IMR-90 (cell line): ENCODE measurements around the gene KRT9. TPM values are rescaled to one million over a fixed set of nuclear protein-coding genes. Genes with fewer than 3 reads are reported as not detected.

Experiments
- ATAC-seq: fragments of 200-7000 bp; cut with Tn5 transposase; 2 replicates; pipeline ENCODE4 v1.9.1; 2020; ENCODE audit warnings: low read depth, mild to moderate bottlenecking, moderate library complexity
- BruUV-seq: library from RNA; stranded (reverse); fragments of 400-500 nt; replicated peaks from 2 replicates; lab custom pipeline; 2021; lab: Mats Ljungman, UMichigan
- CTCF ChIA-PET: fragments of 300-600 bp; formaldehyde crosslinking; extraction: SDS; loops from one replicate; lab custom pipeline; 2021; ENCODE audit warnings: antibody characterized with exemption; lab: Yijun Ruan, JAX
- POLR2A ChIA-PET: fragments of 300-600 bp; sonication (Branson Sonifier 250); formaldehyde crosslinking; loops from one replicate; lab custom pipeline; 2022; ENCODE audit warnings: antibody characterized with exemption; ENCODE audit not compliant: unreplicated experiment; lab: Charles Lee
- DNase-seq: peaks from one replicate; pipeline ENCODE4 v3.0.0; 2013
- H2AFZ ChIP-seq: replicated peaks from 2 replicates; pipeline ENCODE3; 2013; ENCODE audit warnings: low read length, mild to moderate bottlenecking; ENCODE audit not compliant: poor library complexity
- H2AK5ac ChIP-seq: 2 replicates; pipeline ENCODE4 v1.6.1; 2013; ENCODE audit warnings: low read depth, low read length, inconsistent platforms
- H2AK9ac ChIP-seq: replicated peaks from 2 replicates; pipeline ENCODE3; 2013; ENCODE audit warnings: mild to moderate bottlenecking, low read depth, low read length, moderate library complexity; ENCODE audit not compliant: poor library complexity
- H2BK120ac ChIP-seq: 2 replicates; pipeline ENCODE4 v1.6.1; 2013; ENCODE audit warnings: low read depth, low read length, inconsistent platforms
- H2BK15ac ChIP-seq: 3 replicates; pipeline ENCODE4 v1.6.1; 2013; ENCODE audit warnings: low read depth, low read length, inconsistent platforms
- H2BK20ac ChIP-seq: 2 replicates; pipeline ENCODE4 v1.6.1; 2013; ENCODE audit warnings: low read depth, mild to moderate bottlenecking, inconsistent platforms, low read length, moderate library complexity
- H2BK5ac ChIP-seq: 2 replicates; pipeline ENCODE4 v1.6.1; 2013; ENCODE audit warnings: mild to moderate bottlenecking, low read depth, low read length, inconsistent platforms; ENCODE audit not compliant: poor library complexity, severe bottlenecking
- H3K14ac ChIP-seq: replicated peaks from 2 replicates; pipeline ENCODE4 v1.6.1; 2013; ENCODE audit warnings: low read depth, low read length, inconsistent platforms
- H3K18ac ChIP-seq: 2 replicates; pipeline ENCODE4 v1.6.1; 2013; ENCODE audit warnings: low read depth, low read length, control low read depth
- H3K23ac ChIP-seq: 2 replicates; pipeline ENCODE4 v1.6.1; 2013; ENCODE audit warnings: low read depth, low read length, inconsistent platforms
- H3K27ac ChIP-seq: 2 replicates; pipeline ENCODE4 v1.5.1; 2013; ENCODE audit warnings: mild to moderate bottlenecking, control low read depth, low read length; ENCODE audit not compliant: insufficient read depth
- H3K27me3 ChIP-seq: 2 replicates; pipeline ENCODE4 v1.6.1; 2013; ENCODE audit warnings: low read length; ENCODE audit not compliant: control insufficient read depth, insufficient read depth
- H3K36me3 ChIP-seq: 2 replicates; pipeline ENCODE4 v1.6.1; 2013; ENCODE audit warnings: low read length, mixed read lengths; ENCODE audit not compliant: control insufficient read depth, insufficient read depth
- H3K4ac ChIP-seq: 2 replicates; pipeline ENCODE4 v1.6.1; 2013; ENCODE audit warnings: low read depth, low read length, inconsistent platforms
- H3K4me1 ChIP-seq: 2 replicates; pipeline ENCODE4 v1.6.1; 2013; ENCODE audit warnings: low read length, mixed read lengths; ENCODE audit not compliant: control insufficient read depth, insufficient read depth
- H3K4me2 ChIP-seq: 2 replicates; pipeline ENCODE4 v1.6.1; 2013; ENCODE audit warnings: low read depth, mild to moderate bottlenecking, control low read depth, low read length, moderate library complexity
- H3K4me3 ChIP-seq: 2 replicates; pipeline ENCODE4 v1.5.1; 2013; ENCODE audit warnings: low read depth, mild to moderate bottlenecking, control low read depth, low read length, moderate library complexity; ENCODE audit not compliant: insufficient read depth
- H3K56ac ChIP-seq: 2 replicates; pipeline ENCODE4 v1.6.1; 2013; ENCODE audit warnings: low read length, inconsistent platforms; ENCODE audit not compliant: insufficient read depth; ENCODE audit errors: extremely low read depth
- H3K79me1 ChIP-seq, 2 experiments: 2 replicates each; pipeline ENCODE4 v1.6.1; 2013; ENCODE audit warnings: low read length in 2 of 2, inconsistent platforms in 1 of 2, low read depth in 1 of 2
- H3K9ac ChIP-seq: 2 replicates; pipeline ENCODE4 v1.6.1; 2013; ENCODE audit warnings: low read depth, low read length, control low read depth
- H3K9me1 ChIP-seq: 2 replicates; pipeline ENCODE4 v1.6.1; 2013; ENCODE audit warnings: low read length, inconsistent platforms; ENCODE audit not compliant: insufficient read depth
- H3K9me3 ChIP-seq: 2 replicates; pipeline ENCODE4 v1.6.1; 2013; ENCODE audit warnings: low read length; ENCODE audit not compliant: control insufficient read depth, insufficient read depth
- H4K20me1 ChIP-seq: 2 replicates; pipeline ENCODE4 v1.6.1; 2013; ENCODE audit warnings: low read length, inconsistent platforms; ENCODE audit not compliant: insufficient read depth
- H4K5ac ChIP-seq: 2 replicates; pipeline ENCODE4 v1.6.1; 2013; ENCODE audit warnings: mild to moderate bottlenecking, low read depth, low read length, control low read depth
- H4K8ac ChIP-seq, 2 experiments: 2 replicates each; pipeline ENCODE4 v1.6.1; 2013; ENCODE audit warnings: low read depth in 2 of 2, low read length in 2 of 2, control low read depth in 1 of 2, inconsistent platforms in 1 of 2
- H4K91ac ChIP-seq: 2 replicates; pipeline ENCODE4 v1.6.1; 2013; ENCODE audit warnings: low read depth, low read length, inconsistent platforms; ENCODE audit not compliant: insufficient read depth
- BHLHE40 ChIP-seq: fragments of 150-350 bp; IDR thresholded peaks from 2 replicates; pipeline ENCODE4 v1.6.1; 2016; ENCODE audit warnings: mild to moderate bottlenecking, low read depth, low read length
- CHD1 ChIP-seq: IDR thresholded peaks from 2 replicates; pipeline ENCODE4 v1.6.1; 2012; ENCODE audit warnings: low read depth, low read length, improper control_type of control experiment
- FOS ChIP-seq: fragments of 150-350 bp; IDR thresholded peaks from 2 replicates; pipeline ENCODE4 v1.6.1; 2016; ENCODE audit warnings: low read depth, low read length
- RCOR1 ChIP-seq: IDR thresholded peaks from 2 replicates; pipeline ENCODE4 v1.6.1; 2012; ENCODE audit warnings: mild to moderate bottlenecking, low read length, improper control_type of control experiment; ENCODE audit not compliant: insufficient replicate concordance
- WGBS, 2 experiments: methylation state at CpG; one replicate each; pipeline versions ENCODE4 v1.1.5 to v1.1.7; 2013; ENCODE audit warnings: missing lambda C conversion rate in 2 of 2; ENCODE audit not compliant: insufficient read length in 1 of 2; ENCODE audit errors: extremely low coverage in 2 of 2; 5-methylcytosine and 5-hydroxymethylcytosine counted together
- dilution Hi-C: fragments of 300-500 bp; cut with HindIII; formaldehyde crosslinking; loops from one replicate; pipeline ENCODE4 v1.14.3; 2018; ENCODE audit warnings: low sequenced_read_pairs; ENCODE audit not compliant: unreplicated experiment
- in situ Hi-C: fragments of 300-500 bp; cut with MboI; formaldehyde crosslinking; loops from 3 replicates; pipeline ENCODE4 v1.14.3; 2019; ENCODE audit warnings: low sequenced_read_pairs, inconsistent platforms, mixed read lengths
- intact Hi-C: fragments of 100-400 bp; cut with micrococcal nuclease; formaldehyde crosslinking; loops from 2 replicates; pipeline ENCODE4 v1.10.0; 2022
- polyA plus RNA-seq, 3 experiments: library from polyadenylated mRNA; depleted of rRNA; stranded (reverse); fragments of >200 nt; gene quantifications; 2 replicates each; pipeline ENCODE4 v1.2.3, GENCODE V29; 2012; ENCODE audit warnings: low replicate concordance in 1 of 3
- total RNA-seq: library from RNA; depleted of rRNA; stranded (reverse); fragments of >200 nt; gene quantifications from 2 replicates; pipeline ENCODE4 v1.2.3, GENCODE V29; 2012

Gene KRT9
- total and polyA plus RNA-seq, 2 of the 4 experiments (the other 2 are of a cell fraction) = not detected

DNA sequence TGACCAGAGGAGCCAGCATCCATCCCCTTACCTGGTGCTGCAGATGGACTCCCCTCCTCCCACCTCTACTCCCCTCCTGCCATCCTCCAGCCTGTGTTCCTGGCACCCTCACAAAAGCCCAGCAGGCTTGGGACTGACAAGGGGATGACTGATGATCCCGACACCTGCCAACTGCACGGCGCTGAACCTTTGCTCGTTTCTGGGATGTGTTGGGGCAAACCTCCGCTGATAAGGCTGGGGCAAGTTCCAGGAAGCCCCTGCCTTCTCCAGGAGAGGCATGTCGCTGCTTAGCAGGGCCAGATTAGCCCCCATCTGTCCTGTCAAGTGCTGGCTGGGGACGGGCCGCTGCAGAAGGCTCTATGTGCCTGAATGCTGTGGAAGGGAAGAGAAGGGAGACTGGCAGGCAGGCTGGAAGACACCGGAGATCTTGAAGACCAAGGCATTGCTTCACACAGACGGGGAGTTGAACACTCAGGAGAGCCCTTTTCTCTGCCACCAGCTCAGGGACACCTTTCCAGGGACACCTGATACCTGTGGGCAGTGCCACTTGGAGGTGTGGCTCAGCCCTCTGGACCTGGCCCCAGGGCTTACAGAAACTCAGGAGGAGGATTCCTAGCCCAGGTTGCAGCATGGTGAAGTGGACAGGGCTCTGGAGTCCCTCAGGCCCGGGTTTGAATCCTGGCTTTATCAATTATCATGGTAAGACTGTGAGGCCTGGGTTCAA is 52.2 kb downstream of the KRT9 start:
- no peak overlapping the region for H3K27ac ChIP-seq
- POLR2A ChIA-PET = no interaction called here
- peak overlapping the region; percentile 64; the same call in 1 of the 2 replicates for H2BK120ac ChIP-seq

More for the DNA sequence above, 52.2 kb downstream of the KRT9 start:
- 73% methylated on average over 3 of the region's 11 CpGs; no CpG with 5 or more reads in 1 of the 2 experiments for WGBS, 2 experiments
- TF ChIP-seq CHD1 (no peak), BHLHE40 (no peak), RCOR1 (no peak), FOS (no peak)
- no peak overlapping the region; a peak in 1 of 4 replicates for H4K8ac ChIP-seq
- no peak overlapping the region for H3K4me2 ChIP-seq
- H2AK5ac ChIP-seq = peak overlapping the region; percentile 47; the same call in 1 of the 2 replicates
- peak overlapping the region; percentile 83 for H2AFZ ChIP-seq
- H3K18ac ChIP-seq = no peak overlapping the region
- ATAC-seq = no peak
- H2BK5ac ChIP-seq = peak overlapping the region; percentile 23
- no peaks in the 10 kb centered on the region for H4K20me1 ChIP-seq
- H3K9me3 ChIP-seq = no peaks in the 10 kb centered on the region
- CTCF ChIA-PET = interaction anchor here (0.6 to 1.3 kb wide), 2 partner anchors 14 to 29 kb away, joined by 3 to 7 read pairs; partner anchors contain the start of gene KRT13
- no TSS peak for BruUV-seq
- no peaks in the 10 kb centered on the region for H3K36me3 ChIP-seq
- H3K79me1 ChIP-seq = peaks cover 0 to 4% of the 10 kb centered on the region in 2 experiments; a peak in 1 of 4 replicates
- DNase-seq = no peak
- H2AK9ac ChIP-seq = peak overlapping the region; percentile 69
- no peak overlapping the region; the same call in 1 of the 2 replicates for H4K5ac ChIP-seq
- H3K9ac ChIP-seq = no peak overlapping the region
- intact Hi-C loops = no loop called here
- H3K4ac ChIP-seq = peak overlapping the region; percentile 26; the same call in 1 of the 2 replicates
- peaks cover 27% of the 10 kb centered on the region for H3K4me1 ChIP-seq
- H3K14ac ChIP-seq = no peak overlapping the region
- no peak overlapping the region for H3K4me3 ChIP-seq
- no peaks in the 10 kb centered on the region for H3K27me3 ChIP-seq
- H3K56ac ChIP-seq = no peak overlapping the region
- H4K91ac ChIP-seq = no peak overlapping the region
- dilution Hi-C loops = no loop called here
- H3K23ac ChIP-seq = no peak overlapping the region
- H2BK20ac ChIP-seq = no peak overlapping the region; the same call in 1 of the 2 replicates
- in situ Hi-C loops = no loop called here
- peaks cover 8% of the 10 kb centered on the region; the same call in 1 of the 2 replicates for H3K9me1 ChIP-seq
- no peak overlapping the region; the same call in 2 of the 3 replicates for H2BK15ac ChIP-seq
